T-helper 1 cell treated with Interleukin-12 subunit alpha and Interleukin-12 subunit beta and Interleukin-4 antibody, amounts not matched to agents 30 ng/mL and 1 ng/mL, for 36 hours (primary cell): Measurements from ENCODE around the gene TLE6. TPM values are rescaled to one million over a fixed set of nuclear protein-coding genes. Genes with fewer than 3 reads are reported as not detected.
"Not testable (repeated sequence)": the region's sequence is repeated elsewhere in the genome, so short reads cannot be mapped to it uniquely, and the experiment has no call there.

ENCODE experiments used
- intact Hi-C: fragments of 100-400 bp; cut with micrococcal nuclease; formaldehyde crosslinking; loops from one replicate; pipeline ENCODE4 v1.15.1; 2024
- total RNA-seq: library from RNA; stranded (reverse); gene quantifications from 2 replicates; pipeline ENCODE4 v1.2.3, GENCODE V29; 2022

Gene TLE6
- total RNA-seq, 1 donor from 2014 or later: 1.1 TPM

DNA sequence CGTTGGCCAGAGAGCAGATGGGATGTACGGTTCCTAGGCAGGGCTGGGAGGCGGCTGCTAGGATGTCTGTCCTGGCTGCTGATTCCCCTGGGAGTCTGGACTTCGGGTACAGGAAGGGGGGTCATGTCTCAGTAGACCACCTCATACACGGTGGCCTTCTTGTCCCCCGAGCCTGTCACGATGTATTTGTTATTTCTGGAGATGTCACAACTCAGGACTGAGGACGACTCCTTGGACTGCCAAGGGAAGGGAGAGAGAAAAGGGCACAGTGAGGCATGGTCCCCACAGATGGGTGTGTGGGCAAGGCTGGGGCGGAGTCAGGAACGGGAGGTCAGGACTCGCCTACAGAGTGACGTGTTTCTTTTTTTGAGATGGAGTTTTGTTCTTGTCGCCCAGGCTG lies 20.4 kb downstream of the TLE6 start:
- intact Hi-C loops: no loop called here

- intact Hi-C loops: no loop called here
Observed at GRCh38 chr19:2998642-2999041, 21.3 kb downstream of the TLE6 start.

DNA sequence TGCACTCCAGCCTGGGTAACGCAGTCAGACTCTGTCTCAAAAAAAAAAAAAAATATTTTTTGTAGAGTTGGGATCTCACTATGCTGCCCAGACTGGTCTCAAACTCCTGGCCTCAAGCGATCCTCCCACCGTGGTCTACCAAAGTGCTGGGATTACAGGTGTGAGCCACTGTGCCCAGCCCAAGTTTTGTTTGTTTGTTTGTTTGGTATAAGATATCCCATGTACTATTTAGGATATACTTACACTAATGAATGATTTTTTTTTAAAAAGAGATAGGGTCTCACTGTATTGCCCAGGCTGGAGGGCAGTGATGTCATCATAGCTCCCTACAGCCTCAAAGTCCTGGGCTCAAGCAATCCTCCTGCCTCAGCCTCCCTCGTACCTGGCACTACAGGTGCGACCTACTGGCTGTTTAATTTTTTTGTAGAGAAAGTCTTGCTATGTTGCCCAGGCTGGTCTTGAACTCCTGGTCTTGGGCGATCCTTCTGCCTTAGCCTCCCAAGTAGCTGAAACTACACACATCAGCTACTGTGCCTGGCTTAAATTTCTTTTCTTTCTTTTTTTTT lies 24.0 kb downstream of the TLE6 start:
- intact Hi-C loops: no loop called here

- intact Hi-C loops: no loop called here
Observed at GRCh38 chr19:3003046-3003445, 25.7 kb downstream of the TLE6 start.

GRCh38 chr19:3004522-3004921 lies 27.2 kb downstream of the TLE6 start:
- intact Hi-C loops: no loop called here

DNA sequence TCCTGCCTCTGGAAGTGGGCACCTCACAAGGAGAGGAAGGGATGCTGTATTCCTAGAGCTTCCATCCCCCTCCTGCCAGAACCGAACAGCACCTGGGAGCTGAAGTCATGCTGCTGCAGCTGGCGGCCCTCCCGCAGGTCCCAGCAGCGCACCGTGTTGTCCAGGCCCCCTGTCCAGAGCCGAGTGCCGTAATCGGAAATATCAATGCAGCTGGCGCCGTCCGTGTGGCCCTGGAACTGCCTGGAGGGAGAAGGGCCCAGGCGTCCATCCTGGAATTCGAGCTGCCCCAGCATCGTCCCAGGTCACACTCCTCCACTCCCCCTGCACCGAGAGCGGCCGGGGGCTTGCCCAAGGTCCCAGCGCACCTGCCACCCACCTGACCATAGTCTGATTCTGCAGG lies 28.0 kb downstream of the TLE6 start:
- intact Hi-C loops: no loop called here

DNA sequence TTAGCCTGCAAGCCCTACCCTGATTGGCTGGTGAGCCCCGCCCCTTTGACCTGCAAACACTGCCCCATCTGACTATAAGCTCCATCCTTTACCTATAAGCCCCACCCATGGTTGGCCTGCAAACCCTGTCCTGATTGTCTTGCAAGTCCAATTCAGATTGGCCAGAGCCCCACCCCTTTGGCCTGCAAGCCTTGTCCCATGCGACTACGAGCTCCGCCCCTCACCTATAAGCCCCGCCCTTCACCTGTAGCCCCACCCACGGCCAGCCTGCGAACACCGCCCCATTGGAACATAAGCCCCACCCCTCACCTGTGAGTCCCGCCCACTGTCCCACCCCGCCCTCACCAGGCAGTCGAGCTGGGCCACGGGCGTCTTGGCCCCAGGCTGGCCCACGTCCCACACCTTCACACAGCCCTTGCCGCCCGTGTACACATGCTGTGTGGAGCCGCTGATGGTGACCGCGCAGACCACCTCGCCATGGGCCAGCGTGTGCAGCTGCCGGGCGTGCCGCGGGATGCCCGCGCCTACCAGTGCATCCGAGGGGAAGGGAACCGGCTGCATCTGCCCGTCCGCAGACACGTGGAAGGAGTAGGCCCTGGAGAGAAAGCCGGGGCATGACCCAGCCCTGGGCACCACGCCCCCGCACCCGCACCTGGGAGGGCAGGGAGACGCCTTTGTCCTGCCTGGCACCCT lies 28.9 kb downstream of the TLE6 start:
- intact Hi-C loops: no loop called here

GRCh38 chr19:3007975-3008374 lies 30.6 kb downstream of the TLE6 start:
- intact Hi-C loops: no loop called here

DNA sequence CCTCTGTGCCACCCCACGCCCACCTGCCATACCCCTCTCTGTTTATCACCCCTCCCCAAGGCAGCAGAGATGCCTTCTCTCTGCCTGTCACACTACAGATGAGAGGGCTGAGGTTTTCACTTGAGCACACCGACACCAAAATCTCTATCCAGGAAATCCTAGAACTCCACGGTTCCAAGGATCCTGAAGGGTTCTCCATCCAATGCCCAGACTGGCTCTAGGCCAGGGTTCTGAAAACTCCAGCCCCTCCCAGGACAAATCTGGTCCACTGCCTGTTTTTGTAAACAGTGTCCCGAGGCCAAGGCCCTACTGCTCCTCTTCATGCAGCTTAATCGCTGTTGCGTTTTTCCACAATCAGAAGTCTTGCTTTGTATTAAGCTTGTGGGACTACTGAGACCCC lies 31.6 kb downstream of the TLE6 start:
- intact Hi-C loops: no loop called here

GRCh38 chr19:3010871-3011270 lies 33.5 kb downstream of the TLE6 start:
- intact Hi-C loops: no loop called here

- intact Hi-C loops: not testable (repeated sequence)
Observed at GRCh38 chr19:3012059-3012458, 34.7 kb downstream of the TLE6 start.

DNA sequence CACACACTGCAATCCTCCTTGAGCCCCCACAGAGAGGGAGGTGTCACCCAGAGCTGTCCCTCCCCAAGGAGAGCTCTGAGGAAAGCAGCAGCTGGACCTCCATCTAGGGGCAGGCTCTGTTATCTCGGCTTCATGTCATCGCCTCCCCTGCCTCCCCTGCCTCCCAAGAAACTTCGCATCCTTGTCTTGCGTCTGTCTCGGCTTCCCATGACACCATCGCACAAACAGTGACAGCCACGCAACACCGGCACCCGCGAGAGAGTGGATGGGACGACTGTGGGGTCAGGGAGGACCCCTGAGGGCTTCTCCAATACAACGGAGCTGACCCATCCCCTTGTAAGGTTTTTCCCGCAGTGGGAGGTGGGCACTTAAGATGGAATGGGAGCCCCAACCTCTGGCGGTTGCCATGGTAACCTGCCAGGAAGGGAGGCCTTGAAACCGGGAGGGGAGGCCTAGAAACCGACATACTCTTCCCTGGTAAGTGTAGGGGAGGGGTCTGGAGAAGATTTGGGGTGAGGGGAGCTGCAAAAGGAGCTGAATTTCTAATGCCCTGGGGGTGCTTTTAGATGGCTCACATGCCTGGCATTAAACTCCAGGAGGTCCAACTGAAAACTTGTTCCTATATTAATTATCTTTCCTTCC lies 35.4 kb downstream of the TLE6 start:
- intact Hi-C loops: no loop called here

GRCh38 chr19:3013263-3013725 lies 35.9 kb downstream of the TLE6 start:
- intact Hi-C loops: no loop called here

DNA sequence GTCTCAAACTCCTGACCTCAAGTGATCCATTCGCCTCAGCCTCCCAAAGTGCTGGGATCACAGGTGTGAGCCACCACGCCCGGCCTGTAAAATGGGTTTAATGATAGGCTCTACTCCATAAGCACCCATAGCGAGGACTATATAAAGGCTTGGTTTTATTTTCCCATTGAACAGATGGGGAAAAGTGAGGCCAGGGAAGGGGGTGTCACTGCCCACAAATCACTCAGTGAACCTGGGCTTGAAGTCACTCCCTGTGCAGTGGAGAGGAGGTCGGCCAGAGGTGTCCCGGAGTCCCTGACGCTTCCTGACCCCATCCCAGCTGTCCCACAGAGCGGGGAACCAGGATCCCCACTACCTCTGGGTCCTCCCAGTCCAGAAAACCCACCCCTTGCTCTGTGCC lies 36.8 kb downstream of the TLE6 start:
- intact Hi-C loops: no loop called here

GRCh38 chr19:3015126-3016057 lies 38.0 kb downstream of the TLE6 start:
- intact Hi-C loops: no loop called here

- intact Hi-C loops: no loop called here
Observed at GRCh38 chr19:3017923-3018322, 40.6 kb downstream of the TLE6 start.

- intact Hi-C loops: no loop called here
Observed at GRCh38 chr19:3019211-3019854, 42.0 kb downstream of the TLE6 start.

- intact Hi-C loops: no loop called here
Observed at GRCh38 chr19:3020321-3020960, 43.1 kb downstream of the TLE6 start.

DNA sequence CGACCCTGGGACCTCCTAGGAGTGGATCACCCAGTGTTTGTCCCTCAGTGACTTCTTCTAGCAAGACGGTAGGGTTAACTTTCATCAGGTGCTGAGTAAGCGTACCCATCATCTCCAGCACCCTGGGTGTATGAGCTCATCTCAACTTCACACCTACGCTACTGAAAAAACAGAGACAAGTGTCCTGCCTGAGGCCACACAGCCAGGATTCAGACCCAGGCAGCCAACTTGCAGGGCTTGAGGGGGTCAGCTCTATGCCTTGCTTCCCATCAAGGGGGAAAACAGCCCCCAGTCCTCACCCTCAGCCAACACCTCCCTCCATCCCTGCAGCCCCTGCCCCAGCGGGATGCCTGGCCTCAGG lies 47.1 kb downstream of the TLE6 start:
- intact Hi-C loops: no loop called here

DNA sequence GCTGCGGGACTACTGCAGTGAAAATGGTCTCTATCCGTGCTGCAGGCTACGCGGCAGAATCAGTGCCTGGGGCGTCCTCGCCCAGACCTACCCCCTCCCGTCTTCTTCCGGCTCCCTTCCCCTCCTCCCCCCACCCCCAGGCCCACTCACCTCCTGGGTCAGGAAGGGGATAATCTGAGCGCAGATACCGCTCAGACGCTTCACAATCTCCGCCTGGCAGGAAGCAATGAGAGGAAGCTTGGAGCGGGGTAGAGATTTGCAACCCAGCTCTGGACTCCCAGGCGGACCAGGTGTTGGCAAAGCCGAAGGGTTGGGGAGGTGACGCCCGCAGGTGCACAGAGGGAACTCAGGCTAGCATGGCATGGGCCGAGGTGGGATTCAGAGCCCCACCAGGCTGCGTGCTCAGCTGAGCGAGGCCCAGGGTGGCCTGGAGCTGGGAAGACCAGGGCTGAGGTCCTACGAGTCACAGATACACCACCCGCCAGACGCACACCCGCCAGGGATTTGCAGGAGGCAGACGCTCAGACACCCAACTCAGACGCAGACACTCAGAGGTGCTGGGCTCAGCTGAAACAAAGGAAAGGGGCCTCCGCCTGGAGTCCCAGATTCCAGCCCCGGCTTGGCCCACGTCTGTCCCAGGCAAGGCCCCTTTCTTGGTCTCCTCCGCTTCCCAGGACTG lies 47.6 kb downstream of the TLE6 start:
- intact Hi-C loops: no loop called here
